OCI-LY1 (cell line): ENCODE data around the gene ARPP19.
"Not testable (repeated sequence)": the region's sequence is repeated elsewhere in the genome, so short reads cannot be mapped to it uniquely, and the experiment has no call there.

Experiments used
- H2AFZ ChIP-seq: fragments of 200-600 bp; sonication (generic), shearing (Covaris generic); 2 replicates; pipeline ENCODE4 v1.6.0; 2014; ENCODE audit warnings: antibody characterized with exemption, mild to moderate bottlenecking, low read length
- H3F3A ChIP-seq: fragments of 200-600 bp; sonication (generic), shearing (Covaris generic); 2 replicates; pipeline ENCODE4 v1.6.0; 2014; ENCODE audit warnings: mild to moderate bottlenecking, antibody characterized with exemption, low read length, moderate library complexity; ENCODE audit not compliant: insufficient read depth
- H3K27ac ChIP-seq: fragments of 200-600 bp; sonication (generic); 2 replicates; pipeline ENCODE4 v1.5.1; 2014; ENCODE audit warnings: low read length, mixed run types, mild to moderate bottlenecking, low read depth; ENCODE audit not compliant: poor library complexity, severe bottlenecking
- H3K27me3 ChIP-seq: fragments of 200-600 bp; sonication (generic); 2 replicates; pipeline ENCODE4 v1.6.0; 2014; ENCODE audit warnings: antibody characterized with exemption, mild to moderate bottlenecking, low read length, moderate library complexity; ENCODE audit not compliant: insufficient read depth
- H3K36me3 ChIP-seq: fragments of 200-600 bp; sonication (generic); 2 replicates; pipeline ENCODE4 v1.6.1; 2014; ENCODE audit warnings: mild to moderate bottlenecking, antibody characterized with exemption, low read length, moderate library complexity, mixed read lengths; ENCODE audit not compliant: insufficient read depth
- H3K4me1 ChIP-seq: fragments of 200-600 bp; sonication (generic); 2 replicates; pipeline ENCODE4 v1.5.1; 2014; ENCODE audit warnings: mild to moderate bottlenecking, low read length, moderate library complexity; ENCODE audit not compliant: insufficient read depth, severe bottlenecking
- H3K4me2 ChIP-seq: fragments of 200-600 bp; sonication (generic), shearing (Covaris generic); 2 replicates; pipeline ENCODE4 v1.6.1; 2014; ENCODE audit warnings: low read length
- H3K4me3 ChIP-seq: fragments of 200-600 bp; sonication (generic); 2 replicates; pipeline ENCODE4 v1.5.1; 2014; ENCODE audit warnings: low read length, low read depth, mild to moderate bottlenecking, mixed read lengths; ENCODE audit not compliant: poor library complexity, severe bottlenecking
- H3K79me2 ChIP-seq: fragments of 200-600 bp; shearing (Covaris generic); 2 replicates; pipeline ENCODE4 v1.6.1; 2016; ENCODE audit warnings: mixed run types, low read length, mixed read lengths; ENCODE audit not compliant: insufficient read depth
- H3K9ac ChIP-seq: fragments of 200-600 bp; sonication (generic), shearing (Covaris generic); 2 replicates; pipeline ENCODE4 v1.6.1; 2014; ENCODE audit warnings: mild to moderate bottlenecking, low read length, mixed read lengths
- H3K9me2 ChIP-seq: fragments of 200-600 bp; sonication (generic), shearing (Covaris generic); 2 replicates; pipeline ENCODE4 v1.6.1; 2014; ENCODE audit warnings: low read depth, mild to moderate bottlenecking, low read length, mixed read lengths
- H3K9me3 ChIP-seq: fragments of 200-600 bp; shearing (Covaris generic); 2 replicates; pipeline ENCODE4 v1.6.1; 2014; ENCODE audit warnings: low read length, mixed read lengths
- H4K20me1 ChIP-seq: fragments of 200-600 bp; sonication (generic), shearing (Covaris generic); 2 replicates; pipeline ENCODE4 v1.6.0; 2016; ENCODE audit warnings: mild to moderate bottlenecking, low read length; ENCODE audit not compliant: insufficient read depth
- CTCF ChIP-seq: fragments of 200-600 bp; sonication (generic), shearing (Covaris generic); IDR thresholded peaks from 2 replicates; pipeline ENCODE4 v1.5.1; 2017; ENCODE audit warnings: mild to moderate bottlenecking, antibody characterized with exemption, low read length, moderate library complexity, mixed read lengths
- EZH2 ChIP-seq: fragments of 200-600 bp; sonication (generic), shearing (Covaris generic); IDR thresholded peaks from 2 replicates; pipeline ENCODE4 v1.8.0; 2017; ENCODE audit warnings: borderline replicate concordance, mixed run types, mild to moderate bottlenecking, antibody characterized with exemption, low read length, moderate library complexity, mixed read lengths

The ARPP19 gene

GRCh38 chr15:52609593-52609992 lies 40.8 kb upstream of the ARPP19 start:
- Histone ChIP-seq H3K9me2 (no peaks in the 10 kb centered on the region), H3K27ac (no peak overlapping the region), H3K9ac (no peak overlapping the region), H4K20me1 (no peaks in the 10 kb centered on the region), H3F3A (no peaks in the 10 kb centered on the region), H2AFZ (no peak overlapping the region), H3K4me1 (no peaks in the 10 kb centered on the region), H3K79me2 (no peaks in the 10 kb centered on the region), H3K9me3 (no peaks in the 10 kb centered on the region), H3K4me3 (no peak overlapping the region), H3K27me3 (no peaks in the 10 kb centered on the region), H3K36me3 (peaks cover 86% of the 10 kb centered on the region), H3K4me2 (no peak overlapping the region)
- TF ChIP-seq EZH2 (no peak), CTCF (no peak)

- H3F3A ChIP-seq = no peaks in the 10 kb centered on the region
- H3K79me2 ChIP-seq = no peaks in the 10 kb centered on the region
- H3K27me3 ChIP-seq = no peaks in the 10 kb centered on the region
- no peaks in the 10 kb centered on the region for H3K4me1 ChIP-seq
- H3K27ac ChIP-seq = no peak overlapping the region
- H2AFZ ChIP-seq = no peak overlapping the region
- H3K4me3 ChIP-seq = no peak overlapping the region
- no peaks in the 10 kb centered on the region for H3K9me2 ChIP-seq
- no peak overlapping the region for H3K4me2 ChIP-seq
- no peak overlapping the region for H3K9ac ChIP-seq
- H3K9me3 ChIP-seq = no peaks in the 10 kb centered on the region
- H3K36me3 ChIP-seq = peaks cover 70% of the 10 kb centered on the region; the same call in 1 of the 2 replicates
- H4K20me1 ChIP-seq = no peaks in the 10 kb centered on the region
- no peak for TF ChIP-seq EZH2
Observed at GRCh38 chr15:52584414-52584813, 15.6 kb upstream of the ARPP19 start.

GRCh38 chr15:52579852-52580251 lies 11.0 kb upstream of the ARPP19 start:
- H3K9me3 ChIP-seq = no peaks in the 10 kb centered on the region
- no peak overlapping the region for H3K27ac ChIP-seq
- H3K27me3 ChIP-seq = no peaks in the 10 kb centered on the region
- no peak overlapping the region for H3K9ac ChIP-seq
- no peak overlapping the region for H3K4me3 ChIP-seq
- TF ChIP-seq CTCF (no peak), EZH2 (no peak)
- no peaks in the 10 kb centered on the region for H3K9me2 ChIP-seq
- H3K4me1 ChIP-seq = no peaks in the 10 kb centered on the region
- no peaks in the 10 kb centered on the region for H4K20me1 ChIP-seq
- H3K79me2 ChIP-seq = no peaks in the 10 kb centered on the region
- peaks cover 37% of the 10 kb centered on the region; the same call in 1 of the 2 replicates for H3K36me3 ChIP-seq
- H3K4me2 ChIP-seq = no peak overlapping the region
- H2AFZ ChIP-seq = no peak overlapping the region
- no peaks in the 10 kb centered on the region; the same call in none of the 2 replicates for H3F3A ChIP-seq

GRCh38 chr15:52576692-52577091 lies 7.9 kb upstream of the ARPP19 start:
- no peaks in the 10 kb centered on the region; the same call in none of the 2 replicates for H3F3A ChIP-seq
- no peak overlapping the region for H3K27ac ChIP-seq
- H3K9me3 ChIP-seq = no peaks in the 10 kb centered on the region
- no peaks in the 10 kb centered on the region for H3K79me2 ChIP-seq
- no peaks in the 10 kb centered on the region for H3K27me3 ChIP-seq
- TF ChIP-seq CTCF (no peak), EZH2 (no peak)
- H3K9me2 ChIP-seq = no peaks in the 10 kb centered on the region
- H4K20me1 ChIP-seq = no peaks in the 10 kb centered on the region
- no peak overlapping the region for H3K4me3 ChIP-seq
- H3K9ac ChIP-seq = no peak overlapping the region
- H2AFZ ChIP-seq = no peak overlapping the region
- peaks cover 9% of the 10 kb centered on the region; the same call in 1 of the 2 replicates for H3K36me3 ChIP-seq
- H3K4me2 ChIP-seq = no peak overlapping the region
- no peaks in the 10 kb centered on the region for H3K4me1 ChIP-seq

- H3K4me2 ChIP-seq, H4K20me1 ChIP-seq, H2AFZ ChIP-seq: not testable (repeated sequence)
Observed at GRCh38 chr15:52575573-52575972, 6.7 kb upstream of the ARPP19 start.

More at GRCh38 chr15:52575573-52575972, 6.7 kb upstream of the ARPP19 start:
- not testable (repeated sequence) for H3K27me3 ChIP-seq, H3K36me3 ChIP-seq, H3K9me3 ChIP-seq, H3F3A ChIP-seq, H3K9ac ChIP-seq, H3K4me3 ChIP-seq, H3K27ac ChIP-seq, H3K4me1 ChIP-seq, H3K9me2 ChIP-seq, H3K79me2 ChIP-seq
